GM12801 (cell line): ENCODE measurements around the gene CHMP3.

Experiments
- TF ChIP-seq, protein P1 (sequence below): IDR thresholded peaks from one replicate; pipeline ENCODE4 v1.5.1; 2011; ENCODE audit warnings: control low read depth; ENCODE audit not compliant: insufficient read length; ENCODE audit errors: extremely low read depth

The CHMP3 gene

DNA sequence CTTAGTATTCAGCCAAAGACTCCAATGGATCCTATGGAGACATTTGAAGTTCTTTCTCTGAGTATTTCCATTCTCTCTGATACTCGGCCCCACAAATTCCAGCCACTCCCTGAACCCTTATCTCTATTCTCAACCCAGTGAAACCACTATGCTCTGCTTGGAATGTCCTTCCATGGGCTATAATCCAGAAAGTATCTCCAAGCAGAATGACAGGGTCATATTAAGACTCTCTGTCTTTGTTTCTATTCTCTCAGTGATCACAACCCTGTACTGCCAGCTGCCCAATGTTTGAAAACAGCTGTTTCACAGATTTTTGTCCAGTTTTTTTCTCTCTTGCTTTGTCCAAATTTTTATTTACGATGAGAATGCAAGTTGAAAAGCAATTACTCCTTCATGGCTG, 21.9 kb downstream of the CHMP3 start:
- TF ChIP-seq, protein P1, sequence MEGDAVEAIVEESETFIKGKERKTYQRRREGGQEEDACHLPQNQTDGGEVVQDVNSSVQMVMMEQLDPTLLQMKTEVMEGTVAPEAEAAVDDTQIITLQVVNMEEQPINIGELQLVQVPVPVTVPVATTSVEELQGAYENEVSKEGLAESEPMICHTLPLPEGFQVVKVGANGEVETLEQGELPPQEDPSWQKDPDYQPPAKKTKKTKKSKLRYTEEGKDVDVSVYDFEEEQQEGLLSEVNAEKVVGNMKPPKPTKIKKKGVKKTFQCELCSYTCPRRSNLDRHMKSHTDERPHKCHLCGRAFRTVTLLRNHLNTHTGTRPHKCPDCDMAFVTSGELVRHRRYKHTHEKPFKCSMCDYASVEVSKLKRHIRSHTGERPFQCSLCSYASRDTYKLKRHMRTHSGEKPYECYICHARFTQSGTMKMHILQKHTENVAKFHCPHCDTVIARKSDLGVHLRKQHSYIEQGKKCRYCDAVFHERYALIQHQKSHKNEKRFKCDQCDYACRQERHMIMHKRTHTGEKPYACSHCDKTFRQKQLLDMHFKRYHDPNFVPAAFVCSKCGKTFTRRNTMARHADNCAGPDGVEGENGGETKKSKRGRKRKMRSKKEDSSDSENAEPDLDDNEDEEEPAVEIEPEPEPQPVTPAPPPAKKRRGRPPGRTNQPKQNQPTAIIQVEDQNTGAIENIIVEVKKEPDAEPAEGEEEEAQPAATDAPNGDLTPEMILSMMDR, result no peak

DNA sequence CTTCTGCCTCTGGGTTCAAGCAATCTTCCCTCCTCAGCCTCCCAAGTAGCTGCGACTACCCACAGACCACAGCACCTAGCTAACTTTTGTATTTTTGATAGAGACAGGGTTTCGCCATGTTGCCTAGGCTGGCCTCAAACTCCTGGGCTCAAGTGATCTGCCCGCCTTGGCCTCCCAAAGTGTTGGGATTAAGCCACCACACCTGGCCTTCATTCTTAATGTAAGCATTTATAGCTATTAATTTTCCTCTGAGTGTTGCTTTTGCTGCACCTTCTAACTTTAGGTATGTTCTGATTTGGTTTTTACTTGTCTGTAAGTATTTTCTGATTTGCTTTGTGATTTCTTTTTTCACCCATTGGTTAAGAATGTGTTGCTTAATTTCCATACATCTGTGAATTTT, 29.7 kb downstream of the CHMP3 start:
- TF ChIP-seq, protein P1, result no peak

DNA sequence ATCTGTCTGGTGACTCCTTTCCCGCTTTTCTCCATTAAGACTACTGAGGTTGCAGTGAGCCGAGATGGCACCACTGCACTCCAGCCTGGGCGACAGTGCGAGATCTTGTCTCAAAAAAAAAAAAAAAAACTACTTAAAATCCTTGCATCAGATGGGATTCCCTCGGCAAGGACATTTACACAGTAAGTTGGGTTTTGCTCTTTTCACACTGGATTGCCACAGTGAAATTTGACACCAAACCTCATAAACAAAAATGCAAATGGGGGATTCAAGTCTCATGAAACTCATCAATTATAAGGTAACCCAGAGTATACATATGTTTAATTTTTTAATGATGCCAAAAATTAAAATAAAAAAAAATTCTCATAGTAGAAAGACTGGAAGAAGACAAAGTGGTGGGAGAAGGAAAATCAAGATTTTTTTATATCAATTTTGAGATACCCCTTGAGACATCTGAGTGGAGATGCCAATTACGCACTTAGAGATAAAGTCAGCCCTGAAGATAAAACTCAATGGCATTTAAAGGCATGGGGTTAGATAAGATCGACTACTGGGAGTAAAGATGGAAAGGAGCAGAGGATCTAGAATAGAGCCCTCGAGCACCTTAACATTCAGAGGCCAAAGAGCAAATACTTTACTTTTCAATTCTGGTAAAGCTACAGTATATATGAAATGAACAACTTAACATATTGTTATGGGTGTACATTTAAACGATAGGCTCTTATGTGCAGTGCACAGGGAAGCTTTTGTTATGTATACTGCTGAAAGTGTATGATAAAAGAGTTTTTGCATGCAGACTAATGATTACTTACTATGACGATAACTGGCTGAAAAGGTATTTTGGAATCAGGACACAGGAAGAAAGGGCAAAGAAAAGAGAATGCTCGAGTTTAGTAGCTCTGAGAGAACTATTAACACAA, 37.6 kb downstream of the CHMP3 start:
- TF ChIP-seq, protein P1, result no peak

DNA sequence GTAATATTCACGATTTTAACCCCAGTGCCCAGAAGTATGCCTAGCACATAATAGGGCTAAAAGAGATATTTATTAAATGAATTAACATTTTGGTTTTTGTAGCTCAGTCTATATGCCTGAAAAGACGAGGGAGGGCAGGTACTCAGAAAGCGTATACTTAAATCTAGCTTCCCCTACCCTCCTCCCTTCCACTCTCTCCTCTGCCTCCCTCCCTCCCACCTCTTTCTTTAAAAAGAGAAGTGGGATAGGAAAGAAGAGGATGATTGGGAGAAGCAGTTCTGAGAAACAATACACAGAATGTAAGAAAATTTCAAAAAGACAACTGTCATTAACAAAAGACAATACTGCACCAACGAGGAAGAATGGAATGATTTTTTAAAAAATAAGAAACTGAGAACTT, 39.8 kb downstream of the CHMP3 start:
- TF ChIP-seq, protein P1, result no peak

DNA sequence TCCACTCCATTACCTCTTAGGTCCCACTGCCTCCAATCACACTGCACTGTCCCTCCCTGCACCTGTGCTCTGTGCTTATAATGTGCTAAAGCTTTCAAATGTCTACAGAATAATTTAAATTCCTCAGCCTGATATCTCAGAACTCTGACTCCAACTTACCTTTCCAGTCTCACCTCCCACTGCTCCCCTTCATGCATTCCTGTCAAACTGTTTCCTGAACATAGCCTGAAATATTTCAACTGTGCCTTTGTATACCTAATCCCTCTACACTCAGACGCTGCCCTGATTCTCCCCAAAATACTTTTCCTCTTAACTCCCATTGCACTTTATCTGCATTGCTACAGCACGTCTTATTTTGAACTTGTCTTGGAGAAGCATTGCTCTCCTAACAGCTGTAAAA, 40.5 kb downstream of the CHMP3 start:
- TF ChIP-seq, protein P1, result no peak

- TF ChIP-seq, protein P1, result no peak
These were observed 41.3 kb downstream of the CHMP3 start for GRCh38 chr2:86521922-86522321.

- TF ChIP-seq, protein P1, result no peak
These were observed 43.1 kb downstream of the CHMP3 start for GRCh38 chr2:86520153-86520552.
